IMR-90 (cell line): ENCODE data around the gene OSBPL1A. TPM values are rescaled to one million over a fixed set of nuclear protein-coding genes. Genes with fewer than 3 reads are reported as not detected.

ENCODE experiments used
- ATAC-seq: fragments of 200-7000 bp; cut with Tn5 transposase; 2 replicates; pipeline ENCODE4 v1.9.1; 2020; ENCODE audit warnings: low read depth, mild to moderate bottlenecking, moderate library complexity
- BruUV-seq: library from RNA; stranded (reverse); fragments of 400-500 nt; replicated peaks from 2 replicates; lab custom pipeline; 2021; lab: Mats Ljungman, UMichigan
- CTCF ChIA-PET: fragments of 300-600 bp; formaldehyde crosslinking; extraction: SDS; loops from one replicate; lab custom pipeline; 2021; ENCODE audit warnings: antibody characterized with exemption; lab: Yijun Ruan, JAX
- POLR2A ChIA-PET: fragments of 300-600 bp; sonication (Branson Sonifier 250); formaldehyde crosslinking; loops from one replicate; lab custom pipeline; 2022; ENCODE audit warnings: antibody characterized with exemption; ENCODE audit not compliant: unreplicated experiment; lab: Charles Lee
- DNase-seq: peaks from one replicate; pipeline ENCODE4 v3.0.0; 2013
- H2AFZ ChIP-seq: replicated peaks from 2 replicates; pipeline ENCODE3; 2013; ENCODE audit warnings: low read length, mild to moderate bottlenecking; ENCODE audit not compliant: poor library complexity
- H2AK5ac ChIP-seq: 2 replicates; pipeline ENCODE4 v1.6.1; 2013; ENCODE audit warnings: low read depth, low read length, inconsistent platforms
- H2AK9ac ChIP-seq: replicated peaks from 2 replicates; pipeline ENCODE3; 2013; ENCODE audit warnings: mild to moderate bottlenecking, low read depth, low read length, moderate library complexity; ENCODE audit not compliant: poor library complexity
- H2BK120ac ChIP-seq: 2 replicates; pipeline ENCODE4 v1.6.1; 2013; ENCODE audit warnings: low read depth, low read length, inconsistent platforms
- H2BK15ac ChIP-seq: 3 replicates; pipeline ENCODE4 v1.6.1; 2013; ENCODE audit warnings: low read depth, low read length, inconsistent platforms
- H2BK20ac ChIP-seq: 2 replicates; pipeline ENCODE4 v1.6.1; 2013; ENCODE audit warnings: low read depth, mild to moderate bottlenecking, inconsistent platforms, low read length, moderate library complexity
- H2BK5ac ChIP-seq: 2 replicates; pipeline ENCODE4 v1.6.1; 2013; ENCODE audit warnings: mild to moderate bottlenecking, low read depth, low read length, inconsistent platforms; ENCODE audit not compliant: poor library complexity, severe bottlenecking
- H3K14ac ChIP-seq: replicated peaks from 2 replicates; pipeline ENCODE4 v1.6.1; 2013; ENCODE audit warnings: low read depth, low read length, inconsistent platforms
- H3K18ac ChIP-seq: 2 replicates; pipeline ENCODE4 v1.6.1; 2013; ENCODE audit warnings: low read depth, low read length, control low read depth
- H3K23ac ChIP-seq: 2 replicates; pipeline ENCODE4 v1.6.1; 2013; ENCODE audit warnings: low read depth, low read length, inconsistent platforms
- H3K27ac ChIP-seq: 2 replicates; pipeline ENCODE4 v1.5.1; 2013; ENCODE audit warnings: mild to moderate bottlenecking, control low read depth, low read length; ENCODE audit not compliant: insufficient read depth
- H3K27me3 ChIP-seq: 2 replicates; pipeline ENCODE4 v1.6.1; 2013; ENCODE audit warnings: low read length; ENCODE audit not compliant: control insufficient read depth, insufficient read depth
- H3K36me3 ChIP-seq: 2 replicates; pipeline ENCODE4 v1.6.1; 2013; ENCODE audit warnings: low read length, mixed read lengths; ENCODE audit not compliant: control insufficient read depth, insufficient read depth
- H3K4ac ChIP-seq: 2 replicates; pipeline ENCODE4 v1.6.1; 2013; ENCODE audit warnings: low read depth, low read length, inconsistent platforms
- H3K4me1 ChIP-seq: 2 replicates; pipeline ENCODE4 v1.6.1; 2013; ENCODE audit warnings: low read length, mixed read lengths; ENCODE audit not compliant: control insufficient read depth, insufficient read depth
- H3K4me2 ChIP-seq: 2 replicates; pipeline ENCODE4 v1.6.1; 2013; ENCODE audit warnings: low read depth, mild to moderate bottlenecking, control low read depth, low read length, moderate library complexity
- H3K4me3 ChIP-seq: 2 replicates; pipeline ENCODE4 v1.5.1; 2013; ENCODE audit warnings: low read depth, mild to moderate bottlenecking, control low read depth, low read length, moderate library complexity; ENCODE audit not compliant: insufficient read depth
- H3K56ac ChIP-seq: 2 replicates; pipeline ENCODE4 v1.6.1; 2013; ENCODE audit warnings: low read length, inconsistent platforms; ENCODE audit not compliant: insufficient read depth; ENCODE audit errors: extremely low read depth
- H3K79me1 ChIP-seq, 2 experiments: 2 replicates each; pipeline ENCODE4 v1.6.1; 2013; ENCODE audit warnings: low read length in 2 of 2, inconsistent platforms in 1 of 2, low read depth in 1 of 2
- H3K9ac ChIP-seq: 2 replicates; pipeline ENCODE4 v1.6.1; 2013; ENCODE audit warnings: low read depth, low read length, control low read depth
- H3K9me1 ChIP-seq: 2 replicates; pipeline ENCODE4 v1.6.1; 2013; ENCODE audit warnings: low read length, inconsistent platforms; ENCODE audit not compliant: insufficient read depth
- H3K9me3 ChIP-seq: 2 replicates; pipeline ENCODE4 v1.6.1; 2013; ENCODE audit warnings: low read length; ENCODE audit not compliant: control insufficient read depth, insufficient read depth
- H4K20me1 ChIP-seq: 2 replicates; pipeline ENCODE4 v1.6.1; 2013; ENCODE audit warnings: low read length, inconsistent platforms; ENCODE audit not compliant: insufficient read depth
- H4K5ac ChIP-seq: 2 replicates; pipeline ENCODE4 v1.6.1; 2013; ENCODE audit warnings: mild to moderate bottlenecking, low read depth, low read length, control low read depth
- H4K8ac ChIP-seq, 2 experiments: 2 replicates each; pipeline ENCODE4 v1.6.1; 2013; ENCODE audit warnings: low read depth in 2 of 2, low read length in 2 of 2, control low read depth in 1 of 2, inconsistent platforms in 1 of 2
- H4K91ac ChIP-seq: 2 replicates; pipeline ENCODE4 v1.6.1; 2013; ENCODE audit warnings: low read depth, low read length, inconsistent platforms; ENCODE audit not compliant: insufficient read depth
- CEBPB ChIP-seq: IDR thresholded peaks from 2 replicates; pipeline ENCODE4 v1.6.1; 2012; ENCODE audit warnings: low read depth, low read length, improper control_type of control experiment
- RFX5 ChIP-seq: IDR thresholded peaks from 2 replicates; pipeline ENCODE4 v1.8.0; 2012; ENCODE audit warnings: low read depth, mild to moderate bottlenecking, low read length, moderate library complexity
- dilution Hi-C: fragments of 300-500 bp; cut with HindIII; formaldehyde crosslinking; loops from one replicate; pipeline ENCODE4 v1.14.3; 2018; ENCODE audit warnings: low sequenced_read_pairs; ENCODE audit not compliant: unreplicated experiment
- in situ Hi-C: fragments of 300-500 bp; cut with MboI; formaldehyde crosslinking; loops from 3 replicates; pipeline ENCODE4 v1.14.3; 2019; ENCODE audit warnings: low sequenced_read_pairs, inconsistent platforms, mixed read lengths
- intact Hi-C: fragments of 100-400 bp; cut with micrococcal nuclease; formaldehyde crosslinking; loops from 2 replicates; pipeline ENCODE4 v1.10.0; 2022
- polyA plus RNA-seq, 3 experiments: library from polyadenylated mRNA; depleted of rRNA; stranded (reverse); fragments of >200 nt; gene quantifications; 2 replicates each; pipeline ENCODE4 v1.2.3, GENCODE V29; 2012; ENCODE audit warnings: low replicate concordance in 1 of 3
- total RNA-seq: library from RNA; depleted of rRNA; stranded (reverse); fragments of >200 nt; gene quantifications from 2 replicates; pipeline ENCODE4 v1.2.3, GENCODE V29; 2012
- TF ChIP-seq, protein P1 (sequence below): conservative IDR thresholded peaks from 2 replicates; pipeline ENCODE4 v1.5.1; 2012; ENCODE audit warnings: mild to moderate bottlenecking, low read depth, low read length, improper control_type of control experiment

Gene OSBPL1A
- total and polyA plus RNA-seq, 2 of the 4 experiments (the other 2 are of a cell fraction): 29.4 to 70.4 TPM

DNA sequence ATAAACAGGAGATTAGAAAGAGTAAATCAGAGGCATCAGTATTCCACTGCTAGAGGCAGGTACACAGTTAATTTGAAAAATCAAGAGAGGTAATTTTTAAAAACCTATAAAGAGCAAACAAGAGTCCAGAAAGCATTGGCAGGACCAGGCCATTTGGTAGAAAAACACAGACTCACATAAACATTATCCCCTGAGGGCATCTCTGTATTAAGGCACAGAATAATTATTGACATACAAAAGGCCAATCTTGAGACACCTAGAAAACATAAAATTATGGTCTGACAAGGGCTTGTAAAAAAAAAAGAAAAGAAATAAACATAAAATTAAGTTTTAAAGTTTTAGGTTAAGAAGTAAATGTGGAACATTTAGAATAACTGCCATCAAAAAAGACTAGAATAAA, 120.6 kb downstream of the OSBPL1A start:
- Histone ChIP-seq H4K91ac (no peak overlapping the region), H3K4me1 (peaks cover 5% of the 10 kb centered on the region), H3K36me3 (no peaks in the 10 kb centered on the region), H4K5ac (no peak overlapping the region), H2BK20ac (no peak overlapping the region), H3K4me2 (no peak overlapping the region), H2AK5ac (no peak overlapping the region), H2BK15ac (no peak overlapping the region), H3K23ac (no peak overlapping the region), H3K27ac (no peak overlapping the region), H4K20me1 (no peaks in the 10 kb centered on the region), H3K4ac (no peak overlapping the region), H2AK9ac (no peak overlapping the region), H4K8ac (no peak overlapping the region), H2AFZ (no peak overlapping the region), H3K56ac (no peak overlapping the region), H3K27me3 (no peaks in the 10 kb centered on the region), H3K9me1 (no peaks in the 10 kb centered on the region), H3K14ac (no peak overlapping the region), H3K79me1 (0 out of 4 replicates have a peak, but pooled peaks cover 0 to 5% of the 10 kb centered on the region in 2 experiments), H3K18ac (no peak overlapping the region), H2BK5ac (no peak overlapping the region), H3K9ac (no peak overlapping the region), H3K9me3 (no peaks in the 10 kb centered on the region), H2BK120ac (no peak overlapping the region), H3K4me3 (no peak overlapping the region)
- no peak for TF ChIP-seq CEBPB
- no peak for TF ChIP-seq RFX5
- TF ChIP-seq, protein P1, sequence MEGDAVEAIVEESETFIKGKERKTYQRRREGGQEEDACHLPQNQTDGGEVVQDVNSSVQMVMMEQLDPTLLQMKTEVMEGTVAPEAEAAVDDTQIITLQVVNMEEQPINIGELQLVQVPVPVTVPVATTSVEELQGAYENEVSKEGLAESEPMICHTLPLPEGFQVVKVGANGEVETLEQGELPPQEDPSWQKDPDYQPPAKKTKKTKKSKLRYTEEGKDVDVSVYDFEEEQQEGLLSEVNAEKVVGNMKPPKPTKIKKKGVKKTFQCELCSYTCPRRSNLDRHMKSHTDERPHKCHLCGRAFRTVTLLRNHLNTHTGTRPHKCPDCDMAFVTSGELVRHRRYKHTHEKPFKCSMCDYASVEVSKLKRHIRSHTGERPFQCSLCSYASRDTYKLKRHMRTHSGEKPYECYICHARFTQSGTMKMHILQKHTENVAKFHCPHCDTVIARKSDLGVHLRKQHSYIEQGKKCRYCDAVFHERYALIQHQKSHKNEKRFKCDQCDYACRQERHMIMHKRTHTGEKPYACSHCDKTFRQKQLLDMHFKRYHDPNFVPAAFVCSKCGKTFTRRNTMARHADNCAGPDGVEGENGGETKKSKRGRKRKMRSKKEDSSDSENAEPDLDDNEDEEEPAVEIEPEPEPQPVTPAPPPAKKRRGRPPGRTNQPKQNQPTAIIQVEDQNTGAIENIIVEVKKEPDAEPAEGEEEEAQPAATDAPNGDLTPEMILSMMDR: no peak
- POLR2A ChIA-PET: no interaction called here
- intact Hi-C loops (no loop called here), in situ Hi-C loops (no loop called here), dilution Hi-C loops (no loop called here)
- no peak for DNase-seq
- CTCF ChIA-PET: no interaction called here
- no TSS peak for BruUV-seq
- no peak for ATAC-seq
